GM21360 (cell line): ENCODE measurements around the gene TTC3.

ENCODE experiments used
- ATAC-seq: cut with Tn5 transposase; IDR thresholded peaks from one replicate; pipeline ENCODE4 v1.9.1; 2021; ENCODE audit warnings: mild to moderate bottlenecking, moderate library complexity; ENCODE audit not compliant: unreplicated experiment

Gene TTC3

GRCh38 chr21:37244501-37245095 lies 171.5 kb downstream of the TTC3 start:
- ATAC-seq, result no peak

- no peak for ATAC-seq
Measured at GRCh38 chr21:37245151-37245550, 172.1 kb downstream of the TTC3 start.

GRCh38 chr21:37248298-37248697 lies 175.2 kb downstream of the TTC3 start:
- ATAC-seq, result no peak

- ATAC-seq, result no peak
Measured at GRCh38 chr21:37249112-37249904, 176.3 kb downstream of the TTC3 start.

GRCh38 chr21:37251294-37251634 lies 178.2 kb downstream of the TTC3 start:
- ATAC-seq, result no peak
